PFSK-1 (cell line): ENCODE measurements around the gene NIPA2.

Experiments
- FOXP2 ChIP-seq: optimal IDR thresholded peaks from 2 replicates; pipeline ENCODE3; 2011; ENCODE audit warnings: borderline replicate concordance, control low read depth, inconsistent platforms; ENCODE audit not compliant: insufficient read depth; ENCODE audit errors: extremely low read length, extremely low read depth
- POLR2AphosphoS5 ChIP-seq: IDR thresholded peaks from 2 replicates; pipeline ENCODE4 v1.6.1; 2012; ENCODE audit warnings: low read depth, mild to moderate bottlenecking, control low read depth, low read length, moderate library complexity
- REST ChIP-seq, 2 experiments: IDR thresholded peaks; 2 replicates each; pipeline versions ENCODE4 v1.6.1 to v1.8.0; 2011 to 2012; ENCODE audit warnings: low read depth in 2 of 2, low read length in 2 of 2, control low read depth in 1 of 2, inconsistent platforms in 1 of 2, mild to moderate bottlenecking in 1 of 2, moderate library complexity in 1 of 2; ENCODE audit not compliant: insufficient read depth in 1 of 2
- SIN3A ChIP-seq: IDR thresholded peaks from 2 replicates; pipeline ENCODE4 v1.6.1; 2012; ENCODE audit warnings: mild to moderate bottlenecking, low read length, moderate library complexity, borderline replicate concordance; ENCODE audit not compliant: insufficient read depth
- TAF1 ChIP-seq: IDR thresholded peaks from 2 replicates; pipeline ENCODE4 v1.6.1; 2012; ENCODE audit warnings: low read length, control low read depth, borderline replicate concordance; ENCODE audit not compliant: insufficient read depth

Gene NIPA2

GRCh38 chr15:22870865-22871264 lies 32.4 kb downstream of the NIPA2 start:
- TF ChIP-seq POLR2AphosphoS5 (no peak), FOXP2 (no peak), TAF1 (no peak), REST (IDR thresholded peaks at IDR 0.05; ENCODE audit: insufficient read depth in 1 of 2, low read depth in 2 of 2, low read length in 2 of 2) (no peak), SIN3A (no peak)

GRCh38 chr15:22871481-22872086 lies 33.1 kb downstream of the NIPA2 start:
- TF ChIP-seq FOXP2 (no peak), SIN3A (no peak), POLR2AphosphoS5 (no peak), TAF1 (no peak), REST (IDR thresholded peaks at IDR 0.05; ENCODE audit: insufficient read depth in 1 of 2, low read depth in 2 of 2, low read length in 2 of 2) (no peak)

- TF ChIP-seq TAF1 (no peak), POLR2AphosphoS5 (no peak), FOXP2 (no peak), SIN3A (no peak), REST (IDR thresholded peaks at IDR 0.05; ENCODE audit: insufficient read depth in 1 of 2, low read depth in 2 of 2, low read length in 2 of 2) (no peak)
Observed at GRCh38 chr15:22872936-22873701, 34.7 kb downstream of the NIPA2 start.

GRCh38 chr15:22873841-22874240 lies 35.4 kb downstream of the NIPA2 start:
- TF ChIP-seq REST (IDR thresholded peaks at IDR 0.05; ENCODE audit: insufficient read depth in 1 of 2, low read depth in 2 of 2, low read length in 2 of 2) (no peak), TAF1 (no peak), FOXP2 (no peak), SIN3A (no peak), POLR2AphosphoS5 (no peak)
